Measurements from ENCODE around the gene FBN2.

DNA sequence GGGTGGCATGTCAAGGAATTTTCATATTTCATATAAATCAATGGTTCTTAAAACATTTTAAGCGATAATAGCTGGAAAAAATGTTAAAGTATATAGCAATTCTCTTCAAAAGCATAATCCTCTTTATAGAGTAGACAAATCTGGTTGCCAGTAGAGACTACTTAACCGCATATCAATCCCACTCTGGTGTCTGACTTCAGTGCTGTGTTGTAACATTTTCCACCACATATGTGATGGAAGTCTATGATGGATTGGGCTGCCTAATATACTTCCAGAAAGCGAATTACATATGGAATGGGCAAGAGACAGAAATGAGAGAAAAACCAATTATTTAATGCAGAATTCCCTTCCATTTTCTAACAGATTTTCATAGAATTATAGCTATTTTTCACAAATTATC lies 54.3 kb downstream of the FBN2 start:
- TF ChIP-seq, protein P1, sequence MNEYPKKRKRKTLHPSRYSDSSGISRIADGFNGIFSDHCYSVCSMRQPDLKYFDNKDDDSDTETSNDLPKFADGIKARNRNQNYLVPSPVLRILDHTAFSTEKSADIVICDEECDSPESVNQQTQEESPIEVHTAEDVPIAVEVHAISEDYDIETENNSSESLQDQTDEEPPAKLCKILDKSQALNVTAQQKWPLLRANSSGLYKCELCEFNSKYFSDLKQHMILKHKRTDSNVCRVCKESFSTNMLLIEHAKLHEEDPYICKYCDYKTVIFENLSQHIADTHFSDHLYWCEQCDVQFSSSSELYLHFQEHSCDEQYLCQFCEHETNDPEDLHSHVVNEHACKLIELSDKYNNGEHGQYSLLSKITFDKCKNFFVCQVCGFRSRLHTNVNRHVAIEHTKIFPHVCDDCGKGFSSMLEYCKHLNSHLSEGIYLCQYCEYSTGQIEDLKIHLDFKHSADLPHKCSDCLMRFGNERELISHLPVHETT (CRISPR knock-in tag; conservative IDR thresholded peaks at IDR 0.05 in 1 of 2, IDR thresholded peaks at IDR 0.05 in 1 of 2), result no peak
- no peak for TF ChIP-seq RAD21 (CRISPR knock-in tag; conservative IDR thresholded peaks at IDR 0.05 in 1 of 2, IDR thresholded peaks at IDR 0.05 in 1 of 2)
- no peak for TF ChIP-seq POLR2A (conservative IDR thresholded peaks at IDR 0.05)
- no peak for TF ChIP-seq HDAC1 (IDR thresholded peaks at IDR 0.05)
- TF ChIP-seq, protein P2, sequence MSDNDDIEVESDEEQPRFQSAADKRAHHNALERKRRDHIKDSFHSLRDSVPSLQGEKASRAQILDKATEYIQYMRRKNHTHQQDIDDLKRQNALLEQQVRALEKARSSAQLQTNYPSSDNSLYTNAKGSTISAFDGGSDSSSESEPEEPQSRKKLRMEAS (CRISPR knock-in tag; IDR thresholded peaks at IDR 0.05), result no peak
- TF ChIP-seq ESRRA (IDR thresholded peaks at IDR 0.05; ENCODE audit: borderline replicate concordance, low read depth), result no peak
- TF ChIP-seq POLR2AphosphoS5 (IDR thresholded peaks at IDR 0.05; ENCODE audit: control insufficient read depth, insufficient read depth, low read depth, low read length), result no peak
- no peak for TF ChIP-seq ADNP (tag; IDR thresholded peaks at IDR 0.05)
- TF ChIP-seq, protein P3, sequence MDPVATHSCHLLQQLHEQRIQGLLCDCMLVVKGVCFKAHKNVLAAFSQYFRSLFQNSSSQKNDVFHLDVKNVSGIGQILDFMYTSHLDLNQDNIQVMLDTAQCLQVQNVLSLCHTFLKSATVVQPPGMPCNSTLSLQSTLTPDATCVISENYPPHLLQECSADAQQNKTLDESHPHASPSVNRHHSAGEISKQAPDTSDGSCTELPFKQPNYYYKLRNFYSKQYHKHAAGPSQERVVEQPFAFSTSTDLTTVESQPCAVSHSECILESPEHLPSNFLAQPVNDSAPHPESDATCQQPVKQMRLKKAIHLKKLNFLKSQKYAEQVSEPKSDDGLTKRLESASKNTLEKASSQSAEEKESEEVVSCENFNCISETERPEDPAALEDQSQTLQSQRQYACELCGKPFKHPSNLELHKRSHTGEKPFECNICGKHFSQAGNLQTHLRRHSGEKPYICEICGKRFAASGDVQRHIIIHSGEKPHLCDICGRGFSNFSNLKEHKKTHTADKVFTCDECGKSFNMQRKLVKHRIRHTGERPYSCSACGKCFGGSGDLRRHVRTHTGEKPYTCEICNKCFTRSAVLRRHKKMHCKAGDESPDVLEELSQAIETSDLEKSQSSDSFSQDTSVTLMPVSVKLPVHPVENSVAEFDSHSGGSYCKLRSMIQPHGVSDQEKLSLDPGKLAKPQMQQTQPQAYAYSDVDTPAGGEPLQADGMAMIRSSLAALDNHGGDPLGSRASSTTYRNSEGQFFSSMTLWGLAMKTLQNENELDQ (CRISPR knock-in tag; IDR thresholded peaks at IDR 0.05; ENCODE audit: borderline replicate concordance), result no peak
- TF ChIP-seq FOXM1 (IDR thresholded peaks at IDR 0.05; ENCODE audit: low read depth), result no peak
- TF ChIP-seq FOXM1 (CRISPR knock-in tag; IDR thresholded peaks at IDR 0.05; ENCODE audit: low read depth), result no peak
- TF ChIP-seq ETV6 (IDR thresholded peaks at IDR 0.05; ENCODE audit: borderline replicate concordance in 1 of 2, low read depth in 2 of 2, low read length in 1 of 2), result no peak
- no peak for TF ChIP-seq ETV6 (CRISPR knock-in tag; IDR thresholded peaks at IDR 0.05; ENCODE audit: borderline replicate concordance)
- TF ChIP-seq BCOR (IDR thresholded peaks at IDR 0.05), result no peak
- TF ChIP-seq GTF2F1 (IDR thresholded peaks at IDR 0.05; ENCODE audit: low read depth, low read length), result no peak
- TF ChIP-seq ZNF707 (CRISPR knock-in tag; conservative IDR thresholded peaks at IDR 0.05), result no peak
